ENCODE measurements around the gene PLXNA2.

PLXNA2 gene

GRCh38 chr1:208009303-208009702, 234.9 kb downstream of the PLXNA2 start:
- DNase-seq = no peak

GRCh38 chr1:208008534-208008933, 235.7 kb downstream of the PLXNA2 start:
- no peak for DNase-seq

- no peak for DNase-seq
These were observed 236.2 kb downstream of the PLXNA2 start for GRCh38 chr1:208007938-208008342.

DNA sequence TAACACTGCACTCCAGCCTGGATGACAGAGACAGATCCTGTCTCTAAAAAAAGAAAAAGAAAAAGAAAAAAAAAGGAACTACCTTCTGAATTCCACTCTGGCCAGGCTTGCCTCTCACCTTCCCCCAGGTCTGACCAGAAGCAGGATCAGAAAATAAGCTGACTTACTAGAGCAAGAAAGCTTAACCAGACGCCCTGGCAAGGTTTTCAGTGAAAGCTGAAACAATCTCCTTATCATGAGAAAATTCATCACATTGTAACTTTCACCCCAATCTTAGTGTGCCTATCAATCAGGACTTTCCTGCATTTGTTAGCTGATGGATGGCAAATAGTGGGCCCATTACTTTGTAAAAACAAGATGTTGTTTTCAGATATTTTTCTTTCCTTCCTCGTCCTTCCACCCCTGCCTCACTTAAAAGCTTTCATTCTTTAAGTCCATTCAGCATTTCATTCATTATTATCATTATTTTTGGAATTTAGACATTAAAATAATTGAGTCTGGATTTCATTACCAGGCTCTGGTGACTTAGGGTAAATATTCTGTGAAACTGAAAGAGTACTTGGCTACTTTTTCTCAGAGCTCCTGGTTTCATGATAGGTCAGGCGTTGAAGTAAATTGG, 236.8 kb downstream of the PLXNA2 start:
- DNase-seq = no peak

- no peak for DNase-seq
These were observed 237.8 kb downstream of the PLXNA2 start for GRCh38 chr1:208006258-208006920.

DNA sequence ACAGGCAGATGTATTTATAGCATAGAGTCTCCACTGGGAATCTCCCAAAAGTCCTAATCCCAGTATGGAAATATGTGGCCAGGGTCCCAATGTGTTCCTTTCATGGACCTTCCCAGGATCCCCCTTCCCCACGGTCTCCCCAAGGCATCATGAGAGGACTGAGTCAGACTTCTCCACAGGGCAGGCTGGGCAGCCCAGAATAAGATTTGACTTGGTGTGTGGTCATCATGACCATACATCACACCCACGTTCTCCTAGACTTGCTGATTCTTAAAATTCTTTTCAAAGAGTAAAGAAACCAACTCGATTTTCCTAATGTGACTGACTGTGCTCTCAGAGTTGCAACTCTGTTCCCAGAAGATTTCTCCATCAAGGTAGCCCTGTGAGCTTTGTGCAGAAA, 239.3 kb downstream of the PLXNA2 start:
- no peak for DNase-seq

DNA sequence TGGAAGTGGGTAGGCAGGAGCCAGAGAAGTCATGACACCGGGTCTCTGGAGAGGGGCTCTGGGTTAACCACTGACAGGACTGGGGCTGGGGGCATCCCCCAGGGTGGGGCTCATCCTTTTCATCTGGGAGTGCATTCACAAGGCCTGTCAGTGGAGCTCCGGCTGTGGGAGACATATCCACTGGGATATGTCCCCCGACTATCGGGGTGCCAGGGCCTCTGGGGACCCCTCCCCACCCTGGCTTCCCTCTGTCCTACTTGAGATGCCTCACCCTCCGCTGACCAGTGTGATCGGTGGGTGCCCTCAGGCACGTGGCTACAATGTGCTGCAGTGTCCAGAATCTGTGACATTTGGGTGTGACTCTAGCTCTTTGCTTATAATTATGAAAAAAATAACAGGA, 240.9 kb downstream of the PLXNA2 start:
- DNase-seq = no peak

GRCh38 chr1:208002672-208003071, 241.5 kb downstream of the PLXNA2 start:
- DNase-seq = no peak

DNA sequence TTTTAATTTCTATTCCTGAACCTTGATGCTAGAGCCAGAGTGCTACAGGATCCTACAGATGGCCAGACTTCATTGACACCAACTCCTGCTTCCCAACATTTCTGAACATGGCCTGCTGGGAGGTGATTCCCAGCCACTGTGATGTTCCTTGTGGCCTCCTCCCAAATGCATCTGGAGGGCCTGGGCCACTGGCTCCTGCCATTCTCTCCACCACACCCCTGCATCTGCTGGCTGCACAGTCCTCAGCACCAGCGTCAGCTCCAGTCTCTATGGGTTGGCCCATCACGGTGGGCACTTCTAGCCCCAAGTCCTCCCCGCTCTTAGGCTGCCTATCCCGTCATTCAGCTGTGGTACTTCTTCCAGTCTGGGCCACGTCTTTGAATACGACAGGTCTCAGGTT, 242.1 kb downstream of the PLXNA2 start:
- DNase-seq = no peak

DNA sequence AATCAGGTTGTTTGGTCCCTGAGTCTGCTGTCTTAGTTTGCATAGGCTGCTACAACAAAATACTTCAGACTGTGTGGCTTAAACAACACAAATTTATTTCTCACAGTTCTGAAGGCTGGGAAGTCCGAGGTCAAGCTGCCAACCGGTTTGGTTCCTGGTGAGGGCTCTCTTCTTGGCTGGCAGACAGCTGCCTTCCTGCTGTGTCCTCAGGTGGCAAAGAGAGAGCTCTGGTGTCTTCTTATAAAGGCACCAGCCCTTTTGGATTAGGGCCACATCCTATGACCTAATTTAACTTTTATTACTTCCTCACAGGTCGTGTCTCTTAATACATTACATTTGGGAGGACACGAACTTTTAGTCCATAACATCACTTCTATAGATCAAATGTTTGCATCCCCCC, 243.7 kb downstream of the PLXNA2 start:
- no peak for DNase-seq

DNA sequence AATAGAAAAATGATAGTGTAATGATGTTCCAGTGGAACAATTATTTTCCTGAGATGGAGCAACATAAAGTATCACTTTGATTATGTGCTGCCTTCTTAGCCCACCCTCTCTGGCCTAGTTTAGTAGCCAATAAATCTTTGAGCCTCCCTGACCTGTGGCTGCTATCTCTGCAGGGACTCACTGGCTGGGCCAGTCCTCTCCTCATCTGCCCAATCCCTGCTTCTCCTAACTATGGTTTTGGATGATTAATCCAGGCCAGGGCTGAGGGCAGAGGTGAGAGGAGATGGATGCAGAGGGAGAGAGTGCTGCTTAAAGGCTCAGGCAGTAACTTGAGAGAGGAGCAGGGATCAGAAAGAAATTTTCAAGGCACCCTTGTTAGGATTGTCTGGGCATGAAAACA, 244.2 kb downstream of the PLXNA2 start:
- DNase-seq = no peak

DNA sequence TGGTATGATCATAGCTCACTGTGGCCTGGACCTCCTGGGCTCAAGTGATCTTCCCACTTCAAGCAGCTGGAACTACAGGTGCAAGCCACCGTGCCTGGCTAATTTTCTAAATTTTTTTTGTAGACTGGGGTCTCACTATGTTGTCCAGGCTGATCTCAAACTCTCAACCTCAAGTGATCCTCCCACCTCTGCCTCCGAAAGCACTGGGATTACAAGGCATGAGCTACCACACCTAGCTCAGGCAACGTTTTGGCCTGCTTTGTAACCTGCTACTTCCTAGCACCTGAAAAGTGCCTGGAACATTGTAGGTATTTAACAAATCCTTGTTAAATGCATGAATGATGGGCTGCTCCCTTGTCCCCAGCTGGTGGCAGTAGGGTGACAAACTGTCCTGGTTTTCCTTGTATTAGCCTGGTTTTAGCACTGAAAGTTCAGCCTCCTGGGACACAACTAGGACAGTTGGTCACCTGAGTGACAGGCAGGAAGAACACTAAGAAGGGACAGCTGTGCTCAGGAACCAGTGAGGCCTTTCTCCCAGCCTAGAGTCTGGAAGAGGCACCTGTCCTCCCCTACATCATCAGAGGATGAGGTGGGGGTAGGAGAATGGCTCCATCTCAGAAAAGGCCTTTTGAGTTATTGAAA, 244.8 kb downstream of the PLXNA2 start:
- DNase-seq = no peak

DNA sequence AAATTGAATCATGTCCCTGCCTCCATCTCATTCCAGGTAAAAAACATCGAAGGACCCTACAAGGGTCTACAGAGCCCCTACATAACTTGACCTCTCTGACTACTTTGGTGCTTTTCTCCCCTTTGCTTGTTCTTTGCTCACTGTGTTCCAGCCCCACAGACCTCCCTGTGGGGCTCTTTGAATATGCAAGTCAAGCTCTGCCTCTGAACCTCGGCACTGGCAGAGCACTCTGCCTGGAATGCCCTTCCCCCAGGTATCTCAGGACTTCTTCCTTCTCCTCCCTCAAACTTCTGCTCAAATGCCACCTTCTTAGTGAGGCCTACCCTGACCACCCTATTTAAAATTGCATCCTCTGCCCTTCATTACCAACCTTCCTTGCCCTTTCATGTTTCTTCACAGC, 245.5 kb downstream of the PLXNA2 start:
- DNase-seq = no peak

- peak; percentile 63 for DNase-seq
These were observed 246.5 kb downstream of the PLXNA2 start for GRCh38 chr1:207997486-207998268.

- DNase-seq = no peak
These were observed 247.5 kb downstream of the PLXNA2 start for GRCh38 chr1:207996636-207997035.

DNA sequence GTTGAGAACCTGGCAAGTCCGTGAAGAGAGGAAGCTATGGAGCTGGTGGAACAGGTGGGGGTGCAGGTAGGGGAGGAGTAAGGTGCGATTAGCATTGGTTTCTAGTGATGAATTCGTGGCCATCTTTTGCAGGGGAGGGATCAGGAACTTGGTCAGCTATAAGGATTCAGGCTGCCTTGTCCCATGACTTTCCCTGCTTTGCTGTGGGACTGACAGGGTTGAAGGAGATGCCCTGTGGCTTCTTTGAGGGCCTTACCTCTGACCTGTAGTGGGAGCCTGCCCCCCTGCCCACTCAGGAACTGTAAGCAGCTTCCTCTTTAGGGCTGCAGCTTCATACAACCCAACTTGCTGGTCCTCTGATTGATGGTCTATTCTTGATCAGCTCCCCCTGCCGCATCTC, 248.6 kb downstream of the PLXNA2 start:
- DNase-seq = no peak

DNA sequence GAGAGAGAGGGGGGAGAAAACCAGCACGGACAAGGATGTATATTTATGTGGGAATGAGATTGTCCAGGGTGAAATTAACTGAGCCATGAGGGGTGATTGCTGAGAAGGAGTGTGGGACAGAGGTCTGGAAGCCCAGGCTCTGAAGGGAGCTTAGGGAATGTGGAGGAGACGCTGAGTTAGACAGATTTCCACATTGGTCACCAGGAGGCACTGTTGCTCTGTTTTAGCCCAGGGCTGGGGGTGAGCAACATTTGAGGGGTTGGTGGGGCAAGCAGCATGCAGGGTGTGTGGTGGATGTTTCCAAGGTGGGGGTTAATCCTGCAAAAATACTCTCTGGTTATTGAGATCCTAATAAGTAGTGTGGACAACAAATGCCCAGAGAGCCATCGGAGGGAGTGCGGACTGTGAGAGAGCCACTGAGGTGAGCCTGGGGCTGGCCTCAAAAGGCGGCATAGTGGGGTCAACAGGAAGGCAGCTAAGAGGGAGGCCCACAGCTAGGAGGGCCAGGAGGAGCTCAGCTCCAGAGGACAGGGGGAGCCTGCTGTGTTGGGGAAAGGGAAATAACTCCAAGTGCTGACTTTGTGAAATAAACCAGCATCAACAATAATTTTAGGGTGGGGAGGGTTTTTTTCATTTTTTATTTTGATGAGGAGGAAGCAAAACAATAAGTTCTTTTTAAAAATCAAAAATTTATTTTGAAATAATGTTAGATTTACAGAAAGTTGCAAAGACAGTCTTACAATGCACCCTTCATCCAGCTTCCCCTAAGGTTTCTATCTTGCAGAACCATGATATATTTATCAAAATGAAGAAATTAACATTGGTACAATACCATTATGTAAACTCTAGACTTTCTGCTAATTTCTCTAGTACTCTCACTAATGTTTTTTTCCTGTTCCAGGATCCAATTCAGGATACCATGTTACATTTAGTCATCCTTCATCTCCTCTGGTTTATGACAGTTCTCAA, 250.4 kb downstream of the PLXNA2 start:
- no peak for DNase-seq

- DNase-seq = no peak
These were observed 251.4 kb downstream of the PLXNA2 start for GRCh38 chr1:207992677-207993236.

DNA sequence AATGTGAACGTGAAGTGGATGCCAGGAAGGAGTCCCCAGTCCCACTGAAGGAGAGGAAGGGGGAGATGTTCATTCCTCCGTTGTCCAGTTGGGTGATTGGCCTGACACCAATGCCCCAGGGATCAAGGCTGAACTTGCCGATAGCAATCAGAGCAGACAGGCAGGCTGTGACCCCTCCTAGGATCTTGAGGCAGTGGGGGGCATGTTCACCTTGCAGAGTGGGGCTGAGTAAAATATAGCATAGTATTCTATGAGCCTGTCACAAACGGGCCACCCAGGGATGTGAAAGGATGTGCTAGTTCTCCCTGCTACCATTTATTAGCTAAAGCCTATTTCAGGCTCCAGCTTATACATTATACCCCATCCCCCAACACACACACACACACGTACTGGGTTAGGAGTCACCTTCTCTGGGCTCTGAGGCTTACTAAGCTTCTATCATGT, 252.6 kb downstream of the PLXNA2 start:
- no peak for DNase-seq

- DNase-seq = no peak
These were observed 253.2 kb downstream of the PLXNA2 start for GRCh38 chr1:207990876-207991582.

DNA sequence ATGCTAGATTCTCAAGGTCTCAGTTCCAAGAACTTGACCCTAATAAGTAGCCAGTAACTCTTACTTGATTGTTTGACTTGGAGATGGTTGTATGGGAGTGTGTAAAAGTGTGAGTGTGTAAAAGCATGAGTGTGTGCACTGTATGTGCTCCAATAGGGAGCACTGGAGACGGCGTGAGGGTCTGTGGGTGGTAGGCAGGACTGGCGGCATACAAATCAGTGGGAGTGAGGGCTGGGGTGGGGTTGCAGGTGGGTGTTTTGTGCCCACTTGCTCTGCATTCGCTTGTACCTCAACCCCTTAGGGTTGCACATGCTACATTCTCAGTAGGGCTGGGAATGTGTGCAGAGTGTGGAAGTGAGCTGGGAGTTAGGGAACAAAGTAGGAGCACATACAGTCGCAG, 253.7 kb downstream of the PLXNA2 start:
- DNase-seq = no peak
